ENCODE data around the gene MYL3. TPM values are rescaled to one million over a fixed set of nuclear protein-coding genes. Genes with fewer than 3 reads are reported as not detected.

MYL3 gene
- total RNA-seq, 1 donor from 2014 or later, result not detected

DNA sequence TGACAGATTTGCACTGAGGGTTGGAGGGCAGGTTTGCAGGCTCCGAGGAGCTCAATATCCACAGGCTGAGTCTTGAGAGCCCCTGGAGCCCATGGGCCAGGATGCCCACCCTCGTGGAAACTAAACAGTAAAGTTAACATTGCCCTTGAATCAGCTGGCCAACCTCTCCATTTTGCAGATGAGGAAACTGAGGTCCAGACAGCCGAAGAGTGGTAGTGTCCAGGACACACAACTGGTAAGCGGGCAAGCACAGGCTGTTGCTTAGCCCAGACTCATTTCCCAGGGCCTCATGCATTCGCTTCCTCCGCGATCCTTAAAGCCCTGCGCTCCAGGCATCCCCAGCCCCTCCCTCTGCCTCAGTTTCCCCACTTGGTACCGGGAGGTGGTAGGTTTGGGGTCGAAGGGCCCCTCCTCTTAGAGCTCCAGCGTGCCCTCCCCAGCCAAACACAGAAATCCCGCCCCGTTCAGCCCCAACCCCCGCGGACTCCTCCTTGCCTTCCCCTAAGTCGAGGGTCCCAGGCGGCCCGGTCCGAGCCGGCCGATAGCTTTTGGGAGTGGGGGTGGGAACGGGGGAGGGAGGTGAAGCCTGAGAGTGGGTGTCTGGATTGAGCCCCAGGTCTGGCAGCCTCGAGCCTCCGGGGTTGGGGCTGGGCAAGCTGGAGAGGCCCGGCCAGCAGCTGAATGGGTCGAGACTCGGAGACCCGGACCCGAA is 17.8 kb upstream of the MYL3 start:
- POLR2A ChIA-PET, result no interaction called here
- Mint-ChIP-seq H3K9me3 (no peaks in the 10 kb centered on the region), H3K4me3 (peak overlapping the region; percentile 21), H3K36me3 (ENCODE audit: low read depth) (no peaks in the 10 kb centered on the region), H3K4me1 (peaks cover 12% of the 10 kb centered on the region), H3K27ac (no peak overlapping the region), H3K27me3 (peaks cover 39% of the 10 kb centered on the region)
- intact Hi-C loops (cut with micrococcal nuclease), result no loop called here
- TF ChIP-seq, protein P1, sequence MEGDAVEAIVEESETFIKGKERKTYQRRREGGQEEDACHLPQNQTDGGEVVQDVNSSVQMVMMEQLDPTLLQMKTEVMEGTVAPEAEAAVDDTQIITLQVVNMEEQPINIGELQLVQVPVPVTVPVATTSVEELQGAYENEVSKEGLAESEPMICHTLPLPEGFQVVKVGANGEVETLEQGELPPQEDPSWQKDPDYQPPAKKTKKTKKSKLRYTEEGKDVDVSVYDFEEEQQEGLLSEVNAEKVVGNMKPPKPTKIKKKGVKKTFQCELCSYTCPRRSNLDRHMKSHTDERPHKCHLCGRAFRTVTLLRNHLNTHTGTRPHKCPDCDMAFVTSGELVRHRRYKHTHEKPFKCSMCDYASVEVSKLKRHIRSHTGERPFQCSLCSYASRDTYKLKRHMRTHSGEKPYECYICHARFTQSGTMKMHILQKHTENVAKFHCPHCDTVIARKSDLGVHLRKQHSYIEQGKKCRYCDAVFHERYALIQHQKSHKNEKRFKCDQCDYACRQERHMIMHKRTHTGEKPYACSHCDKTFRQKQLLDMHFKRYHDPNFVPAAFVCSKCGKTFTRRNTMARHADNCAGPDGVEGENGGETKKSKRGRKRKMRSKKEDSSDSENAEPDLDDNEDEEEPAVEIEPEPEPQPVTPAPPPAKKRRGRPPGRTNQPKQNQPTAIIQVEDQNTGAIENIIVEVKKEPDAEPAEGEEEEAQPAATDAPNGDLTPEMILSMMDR (IDR thresholded peaks at IDR 0.05), result no peak
- ATAC-seq (ENCODE audit: low read depth) (no peak), DNase-seq (no peak)
- CTCF ChIA-PET, result no interaction called here

DNA sequence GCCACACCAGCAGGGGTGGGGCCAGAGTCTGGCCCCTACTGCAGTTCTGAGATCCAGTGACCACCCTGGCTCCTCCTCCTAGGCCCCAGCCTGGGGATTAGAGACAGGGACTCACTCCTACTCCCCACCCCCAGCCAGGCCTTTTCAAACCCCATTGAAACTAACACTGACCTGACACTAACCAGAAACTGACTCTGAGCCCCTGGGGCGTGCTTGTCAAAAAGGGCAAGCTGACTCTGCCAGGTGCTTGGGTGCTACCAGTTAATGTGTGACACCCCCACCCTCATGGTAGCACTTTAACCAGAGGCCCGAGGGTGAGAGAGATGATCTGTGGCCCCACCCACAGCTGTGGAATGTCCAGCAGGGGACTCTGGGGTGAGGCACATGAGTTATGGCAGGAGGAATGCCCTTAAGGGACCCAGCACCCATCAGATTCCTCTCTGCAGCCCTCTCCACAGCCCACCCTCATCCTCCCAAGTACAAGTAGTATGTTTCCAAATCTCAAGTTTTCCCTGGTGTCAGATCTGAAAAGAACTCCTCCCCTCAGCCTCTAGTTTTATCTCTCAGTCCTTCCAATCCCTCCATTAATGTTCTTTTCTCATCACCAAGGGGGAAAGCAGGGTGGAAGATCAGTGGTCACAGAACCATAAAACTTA is 15.7 kb upstream of the MYL3 start:
- ChIA-PET POLR2A (no interaction called here), CTCF (no interaction called here)
- Mint-ChIP-seq H3K4me3 (no peak overlapping the region), H3K9me3 (no peaks in the 10 kb centered on the region), H3K4me1 (peaks cover 19% of the 10 kb centered on the region), H3K27ac (no peak overlapping the region), H3K36me3 (ENCODE audit: low read depth) (no peaks in the 10 kb centered on the region), H3K27me3 (peaks cover 22% of the 10 kb centered on the region)
- no peak for ATAC-seq (ENCODE audit: low read depth)
- intact Hi-C loops (cut with micrococcal nuclease), result no loop called here
- TF ChIP-seq, protein P1 (IDR thresholded peaks at IDR 0.05), result no peak
- no peak for DNase-seq

DNA sequence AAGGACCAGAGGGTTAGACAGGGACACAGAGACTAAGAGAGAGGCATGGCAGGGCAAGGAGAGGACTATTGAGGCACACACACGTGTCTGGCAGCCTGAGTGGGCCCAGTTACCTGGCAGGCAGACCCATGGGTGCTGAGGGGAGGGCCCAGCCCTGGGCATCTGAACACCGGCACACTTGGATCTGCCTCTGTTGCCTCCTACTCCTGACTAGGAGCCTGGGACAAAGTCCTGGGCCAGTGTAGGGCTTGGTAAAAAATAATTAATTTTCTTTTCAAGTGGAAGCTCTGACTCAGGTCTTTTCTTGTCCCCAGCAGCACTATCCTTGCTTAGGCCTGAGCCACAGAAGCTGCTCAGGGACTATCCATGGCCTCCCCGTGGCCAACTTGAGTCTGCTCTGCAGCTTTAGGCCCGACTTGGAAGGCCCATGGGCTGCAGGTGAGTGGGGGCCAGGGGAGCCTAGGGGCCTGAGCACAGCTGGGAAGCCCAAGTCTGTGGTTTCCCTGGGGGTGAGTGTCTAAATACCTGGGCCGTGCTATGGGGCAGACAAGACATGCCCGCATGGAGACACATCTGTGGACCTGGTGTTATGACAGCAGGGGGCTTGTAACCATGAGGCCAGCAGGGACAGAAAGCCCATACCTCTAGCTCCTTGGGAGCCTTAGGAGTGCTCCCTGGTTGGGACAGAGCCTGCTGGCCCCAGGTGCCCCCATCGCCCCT is 14.3 kb upstream of the MYL3 start, which contains the start of gene PTH1R:
TSS of gene PTH1R (plus strand) at position 316 of the 720 bp plus-strand sequence. CDS start 5,839 bp downstream, outside the sequence.
- Mint-ChIP-seq H3K9me3 (no peaks in the 10 kb centered on the region), H3K27me3 (peaks cover 17% of the 10 kb centered on the region), H3K4me1 (peaks cover 25% of the 10 kb centered on the region), H3K36me3 (ENCODE audit: low read depth) (no peaks in the 10 kb centered on the region), H3K4me3 (no peak within 1 kb of the TSS), H3K27ac (no peak within 1 kb of the TSS)
- CTCF ChIA-PET, result interaction anchor here (1.3 kb wide), 1 partner anchor 10 kb away, joined by 4 read pairs; no protein-coding TSS in a partner anchor
- TF ChIP-seq, protein P1 (IDR thresholded peaks at IDR 0.05), result no peak
- POLR2A ChIA-PET, result no interaction called here
- intact Hi-C loops (cut with micrococcal nuclease), result no loop called here
- DNase-seq (no peak), ATAC-seq (ENCODE audit: low read depth) (no peak)

DNA sequence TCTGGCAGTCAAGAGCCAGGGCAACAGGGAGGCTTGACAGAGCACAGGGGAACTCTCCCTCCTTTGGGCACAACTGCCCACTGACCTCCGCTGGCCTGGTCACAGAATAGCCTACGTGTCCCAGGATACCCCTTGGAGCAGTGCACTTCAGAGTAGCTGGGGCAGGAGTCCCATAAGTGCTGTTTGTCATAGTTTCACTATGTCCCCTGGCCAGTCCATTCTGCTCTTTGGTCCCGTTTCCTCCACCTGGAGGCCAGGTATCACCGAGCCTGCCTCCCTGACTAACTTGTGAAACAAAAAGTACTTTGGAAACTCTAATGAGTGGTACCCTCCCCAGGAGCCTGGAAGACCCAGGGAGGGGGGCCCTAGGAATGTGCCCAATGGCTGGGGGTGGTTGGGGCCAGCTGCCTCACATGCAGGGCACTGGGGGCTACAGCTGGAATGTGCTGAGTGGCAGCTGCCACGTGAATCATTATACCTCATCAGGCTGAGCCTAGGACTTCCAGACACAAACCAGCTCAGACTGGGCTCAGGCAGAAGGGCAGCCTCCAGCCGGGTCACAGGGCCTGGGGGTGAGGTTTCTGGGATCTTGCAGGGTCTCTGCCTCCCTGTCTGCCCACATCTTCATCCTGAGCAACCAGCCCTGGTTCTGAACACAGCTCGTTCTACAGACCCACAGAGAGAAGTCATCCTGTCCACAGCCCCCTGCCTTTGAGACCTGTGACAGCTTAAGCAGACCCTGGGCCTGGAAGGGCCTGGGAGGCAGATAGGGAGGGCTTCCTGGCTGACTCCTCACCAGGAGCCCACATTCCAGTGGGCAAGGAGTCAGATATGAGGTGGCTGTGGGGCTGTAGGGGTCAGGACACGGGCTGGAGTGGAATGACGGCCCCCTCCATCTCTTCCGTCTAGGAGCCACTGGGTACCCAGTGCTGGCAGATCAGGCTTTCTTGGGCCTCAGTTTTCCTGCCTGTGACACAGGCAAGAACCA is 13.4 kb upstream of the MYL3 start:
- ChIA-PET POLR2A (no interaction called here), CTCF (interaction anchor here (1.3 kb wide), 1 partner anchor 10 kb away, joined by 4 read pairs; no protein-coding TSS in a partner anchor)
- no peaks in the 10 kb centered on the region for H3K9me3 Mint-ChIP-seq
- H3K4me1 Mint-ChIP-seq, result peaks cover 23% of the 10 kb centered on the region
- H3K27me3 Mint-ChIP-seq, result peaks cover 15% of the 10 kb centered on the region
- ATAC-seq (ENCODE audit: low read depth) (no peak), DNase-seq (no peak)
- H3K27ac Mint-ChIP-seq, result no peak overlapping the region
- intact Hi-C loops (cut with micrococcal nuclease), result no loop called here
- H3K36me3 Mint-ChIP-seq (ENCODE audit: low read depth), result no peaks in the 10 kb centered on the region
- TF ChIP-seq, protein P1 (IDR thresholded peaks at IDR 0.05), result no peak
- H3K4me3 Mint-ChIP-seq, result no peak overlapping the region
